SKM-1 (cell line): ENCODE measurements around the gene PRR23E.

Experiments used
- DNase-seq: peaks from one replicate; lab custom pipeline; 2025; ENCODE audit not compliant: unreplicated experiment; lab: John Stamatoyannopoulos, UW

PRR23E gene

DNA sequence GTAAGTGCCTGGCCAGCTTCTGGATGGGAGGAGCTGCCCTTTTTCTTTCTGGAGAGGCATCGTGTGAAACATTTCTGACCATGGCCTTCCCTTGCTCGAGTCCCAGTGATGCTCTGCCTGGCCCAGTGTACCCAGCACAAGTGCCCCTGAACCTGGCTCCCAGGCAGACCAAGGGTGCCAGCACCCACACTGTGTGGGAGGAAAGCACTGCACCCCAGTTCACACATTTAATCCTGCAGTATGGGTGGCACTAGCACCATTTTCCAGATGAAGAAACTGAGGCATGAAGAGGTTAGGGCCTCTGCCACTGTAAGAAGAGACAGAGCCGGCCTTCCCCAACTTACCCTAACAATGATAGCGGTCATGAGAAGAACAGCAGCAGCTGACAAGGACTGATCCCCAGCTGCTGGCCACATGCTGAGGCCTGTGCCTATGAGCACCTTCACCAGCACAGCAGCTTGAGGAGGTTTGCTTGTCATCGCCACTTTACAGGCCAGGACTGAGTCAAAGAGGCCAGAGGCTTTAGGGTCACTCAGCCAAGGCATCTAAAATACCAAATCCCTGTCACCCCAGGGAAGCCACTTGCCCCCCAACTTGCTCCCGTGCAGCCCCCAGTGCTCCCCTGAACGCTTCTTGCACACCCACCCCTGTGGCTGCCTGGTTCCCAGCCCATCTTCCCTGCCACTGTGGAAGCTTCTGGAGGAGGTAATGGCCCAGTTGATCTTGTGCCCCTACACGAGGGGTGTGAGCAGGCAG lies 15.0 kb downstream of the PRR23E start:
- DNase-seq = no peak

DNA sequence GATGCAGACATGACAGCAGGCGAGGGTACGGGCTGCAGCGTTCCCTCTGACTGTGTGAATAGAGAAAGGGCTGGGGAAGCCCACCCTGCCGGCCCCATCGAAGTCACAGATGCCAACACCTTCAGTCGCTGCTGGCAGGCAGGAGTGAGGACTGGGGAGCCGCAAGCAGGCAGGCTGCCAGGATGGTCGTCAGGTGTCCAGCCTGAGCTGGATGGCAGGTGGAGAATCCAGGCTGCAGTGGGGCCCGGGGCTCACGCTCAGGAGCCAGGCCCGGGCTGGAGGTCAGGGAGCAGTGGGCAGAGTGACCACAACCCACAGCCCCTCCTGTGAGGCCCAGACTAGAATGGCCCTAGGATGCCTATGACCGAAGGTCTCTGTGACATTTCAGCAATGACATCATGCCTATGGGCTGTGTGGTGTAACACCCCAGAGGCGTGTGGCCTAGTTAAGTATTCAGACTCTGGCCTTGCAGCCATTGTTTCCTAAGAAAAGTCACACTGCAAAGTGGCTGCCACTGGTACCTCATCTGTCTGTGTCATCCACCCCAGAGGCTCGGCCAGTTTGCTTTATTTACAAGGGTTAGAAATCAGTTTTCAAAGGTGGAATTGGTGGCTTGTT lies 15.7 kb downstream of the PRR23E start:
- DNase-seq = no peak

- no peak for DNase-seq
Observed at GRCh38 chr3:127209155-127209839, 16.4 kb downstream of the PRR23E start.

GRCh38 chr3:127209840-127210653 lies 17.1 kb downstream of the PRR23E start:
- no peak for DNase-seq

- no peak for DNase-seq
Observed at GRCh38 chr3:127210654-127210943, 17.7 kb downstream of the PRR23E start.

DNA sequence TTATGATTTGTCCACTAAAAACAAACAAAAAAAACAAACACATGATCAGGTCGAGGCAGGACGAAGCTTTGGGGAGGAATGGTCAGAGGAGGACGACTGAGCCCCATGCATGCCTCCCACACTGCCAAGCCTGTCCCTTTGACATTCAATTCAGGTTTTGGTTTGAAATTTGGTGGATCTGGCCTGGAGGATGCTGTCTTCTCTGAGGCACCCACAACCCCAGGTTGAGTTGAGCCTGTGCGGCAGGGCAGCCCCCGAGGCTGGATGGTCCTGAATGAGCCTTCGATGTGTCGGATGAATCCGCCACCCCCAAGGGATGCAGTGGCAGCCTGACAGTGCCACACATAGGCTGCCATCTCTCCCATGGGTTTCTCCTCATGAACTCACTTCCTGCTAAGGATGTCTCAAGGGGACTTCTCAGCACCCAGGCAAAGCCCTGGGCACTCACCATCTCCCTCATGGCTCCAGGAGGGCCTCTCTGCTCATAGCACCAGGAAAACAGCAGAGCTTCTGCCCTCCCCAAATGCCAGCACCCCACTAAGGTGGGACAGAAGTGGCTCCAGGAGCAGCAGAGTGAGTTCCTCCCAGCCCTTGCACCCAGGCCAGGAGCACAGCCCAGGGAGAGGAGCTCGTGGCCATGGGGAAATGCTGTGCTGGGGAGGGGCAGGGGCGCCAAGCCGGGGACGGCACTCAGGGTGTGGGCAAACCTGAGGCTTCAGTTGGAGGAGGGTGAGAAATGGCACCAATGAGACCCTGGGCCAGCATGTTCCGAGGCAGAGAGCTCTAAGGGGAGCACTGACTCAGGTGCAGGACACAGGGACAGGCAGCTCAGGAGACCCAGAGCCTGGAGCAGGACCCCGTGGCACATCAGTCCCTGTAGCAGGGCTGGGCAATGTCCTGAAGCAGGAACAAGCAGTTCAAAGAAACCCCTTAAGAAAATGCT lies 18.5 kb downstream of the PRR23E start:
- no peak for DNase-seq

DNA sequence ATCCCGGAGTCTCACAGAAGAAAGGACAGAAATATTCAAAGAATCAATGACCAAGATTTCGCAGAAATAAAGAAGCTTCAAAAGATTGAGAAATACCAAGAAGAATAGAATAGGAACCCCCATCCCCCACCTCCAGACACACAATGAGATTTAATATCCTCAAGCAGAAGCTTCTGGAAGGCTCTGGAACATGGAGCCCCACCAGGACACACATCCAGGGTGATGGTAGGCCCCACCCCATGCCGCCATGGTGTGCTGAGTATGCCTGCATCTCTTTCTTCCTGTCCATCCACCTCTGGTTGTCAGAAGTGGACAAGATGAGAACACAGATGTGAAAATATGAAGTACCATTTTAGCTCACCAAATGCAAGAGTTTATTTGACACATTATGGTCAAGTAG lies 19.3 kb downstream of the PRR23E start:
- DNase-seq = no peak

- no peak for DNase-seq
Observed at GRCh38 chr3:127212711-127213110, 19.8 kb downstream of the PRR23E start.

- DNase-seq = no peak
Observed at GRCh38 chr3:127213381-127213918, 20.5 kb downstream of the PRR23E start.

- DNase-seq = no peak
Observed at GRCh38 chr3:127214975-127215374, 22.0 kb downstream of the PRR23E start.

- no peak for DNase-seq
Observed at GRCh38 chr3:127215714-127216414, 22.9 kb downstream of the PRR23E start.

- DNase-seq = no peak
Observed at GRCh38 chr3:127216415-127217261, 23.7 kb downstream of the PRR23E start.

DNA sequence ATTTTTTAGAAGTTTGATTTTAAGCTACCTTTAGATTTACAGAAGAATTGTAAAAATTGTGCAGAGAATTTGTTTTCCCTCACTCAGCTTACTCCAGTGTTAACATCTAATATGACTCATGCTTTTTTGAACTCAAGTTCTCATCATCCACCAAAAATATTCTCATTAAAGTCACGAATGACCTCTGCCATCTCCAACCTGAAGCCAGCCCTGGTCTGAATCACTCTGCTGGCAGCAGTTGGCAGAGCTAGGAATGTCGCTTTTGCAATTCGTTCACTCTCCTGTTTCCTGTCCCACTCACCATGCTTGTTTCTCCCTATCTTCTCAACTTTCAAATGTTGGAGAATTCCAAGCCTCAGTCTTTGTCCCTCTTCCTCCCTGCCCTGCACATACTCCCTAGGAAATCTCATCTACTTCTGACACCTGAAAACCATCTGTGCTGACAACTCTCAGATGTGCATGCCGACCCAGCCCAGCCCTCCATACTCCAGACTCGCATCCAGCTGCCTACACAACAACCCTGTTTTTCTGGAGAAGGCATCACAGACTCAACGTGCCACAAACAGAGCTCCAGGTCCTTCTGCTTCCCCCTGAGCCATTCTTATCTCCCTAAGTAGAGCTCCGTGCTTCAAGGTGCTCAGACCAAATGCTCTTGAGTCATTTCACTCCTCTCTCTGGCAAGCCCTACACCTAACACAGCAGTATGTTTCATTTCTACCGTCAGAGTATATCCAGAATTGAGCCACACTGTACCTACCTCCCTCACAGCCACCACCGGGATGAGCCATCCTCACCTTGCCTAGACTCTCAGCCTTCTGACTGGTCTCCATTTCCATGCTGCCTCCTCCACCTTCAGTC lies 24.9 kb downstream of the PRR23E start:
- DNase-seq = no peak

DNA sequence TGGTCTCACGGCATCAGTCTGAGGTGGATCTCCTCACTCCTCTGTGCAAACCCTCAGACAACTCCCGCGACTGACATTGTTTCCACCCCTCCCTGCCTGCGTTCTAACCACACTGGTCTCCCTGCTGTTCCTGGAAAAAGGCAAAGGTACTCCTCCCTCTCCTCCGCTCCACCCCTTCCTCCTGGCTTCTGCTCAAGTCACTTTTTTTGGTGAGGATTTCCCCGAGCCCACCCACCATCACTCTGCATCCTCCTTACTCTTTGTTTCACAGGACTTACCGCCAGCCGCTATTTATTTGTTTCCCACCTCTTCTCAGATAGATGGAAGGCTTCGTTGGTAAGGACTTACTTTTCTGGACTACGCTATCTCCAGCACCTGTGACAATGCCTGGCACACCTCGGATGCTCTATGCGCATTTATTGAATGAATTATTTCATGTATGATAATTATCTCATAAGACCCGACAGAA lies 25.6 kb downstream of the PRR23E start:
- no peak for DNase-seq

DNA sequence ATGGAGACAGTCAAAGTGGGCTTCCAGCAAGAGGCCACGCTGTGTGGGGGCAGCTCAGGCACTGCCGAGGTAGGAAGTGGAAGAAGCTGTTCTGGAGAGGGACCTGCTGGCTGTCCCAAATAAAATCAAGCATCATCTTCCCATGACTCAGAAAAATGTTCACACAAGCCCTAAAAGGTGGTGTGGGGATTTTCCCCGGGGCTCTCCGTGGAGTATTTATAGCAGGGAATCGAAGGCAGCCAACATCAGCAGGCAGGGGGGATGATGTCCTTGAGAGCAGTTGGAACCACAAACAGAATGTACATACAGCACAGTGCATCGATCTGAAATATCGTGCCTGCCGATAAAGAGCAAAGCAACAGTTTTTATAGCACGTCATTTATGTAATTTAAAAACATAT lies 27.6 kb downstream of the PRR23E start:
- DNase-seq = no peak

GRCh38 chr3:127221037-127221436 lies 28.1 kb downstream of the PRR23E start:
- no peak for DNase-seq

DNA sequence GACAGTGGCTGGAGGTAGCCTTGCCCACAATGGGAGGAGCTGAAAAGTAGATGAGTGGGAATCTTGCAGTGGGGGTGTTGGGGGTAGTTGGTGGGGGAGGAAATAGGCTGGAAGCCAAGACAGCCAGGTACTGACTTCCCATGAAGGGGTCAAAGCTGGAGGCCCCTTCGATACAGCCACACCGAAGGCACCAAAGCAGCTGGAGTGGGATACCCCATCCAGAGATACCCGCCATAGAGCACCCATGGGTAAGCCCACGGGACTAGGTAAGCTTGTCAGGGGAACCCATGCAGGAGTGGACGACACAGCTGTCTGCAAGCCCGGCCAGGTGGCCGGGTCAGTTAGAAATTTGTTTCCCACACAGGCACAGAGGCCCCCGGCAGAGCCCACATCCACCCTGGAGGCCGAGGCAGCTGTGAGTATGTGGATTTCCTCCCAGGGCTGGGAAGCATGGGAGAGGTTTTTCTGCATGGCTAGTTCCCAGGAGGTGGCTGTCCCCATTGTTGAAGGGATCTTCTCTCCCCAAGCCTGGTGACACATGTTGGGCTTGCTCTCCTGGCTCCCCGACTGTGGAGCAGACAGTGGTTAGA lies 28.6 kb downstream of the PRR23E start:
- no peak for DNase-seq
